HG03432 (cell line): Measurements from ENCODE around the gene PTPRB.
A peak's percentile ranks its signal among the peaks of the same experiment; 100 is the strongest.

Experiments used
- ATAC-seq: cut with Tn5 transposase; IDR thresholded peaks from one replicate; pipeline ENCODE4 v1.9.1; 2021; ENCODE audit warnings: mild to moderate bottlenecking, moderate library complexity; ENCODE audit not compliant: unreplicated experiment

PTPRB gene

GRCh38 chr12:70644861-70645260 lies 7.6 kb upstream of the PTPRB start:
- no peak for ATAC-seq

- no peak for ATAC-seq
Observed at GRCh38 chr12:70643939-70644338, 6.7 kb upstream of the PTPRB start.

- ATAC-seq = no peak
Observed at GRCh38 chr12:70641691-70642090, 4.5 kb upstream of the PTPRB start.

- ATAC-seq = no peak
Observed at GRCh38 chr12:70640901-70641300, 3.7 kb upstream of the PTPRB start.

DNA sequence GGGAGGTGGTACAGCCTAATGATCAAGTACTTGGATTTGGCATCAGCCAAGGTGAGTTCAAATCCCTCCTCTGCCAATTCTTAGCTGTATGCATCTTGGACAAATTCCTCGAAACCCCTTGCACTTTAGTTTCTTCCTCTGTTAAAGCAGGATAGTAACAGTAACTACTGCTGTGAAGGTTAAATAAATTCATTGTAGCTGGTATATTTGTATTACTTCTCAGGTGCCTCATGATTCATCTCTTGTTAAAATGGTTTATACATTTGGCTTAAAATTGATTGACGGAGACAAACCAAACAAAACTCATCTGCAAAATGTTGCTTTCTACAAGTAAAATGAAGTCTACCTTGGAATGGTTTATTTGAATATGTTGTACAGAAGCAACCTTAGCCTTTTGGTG lies 2.3 kb upstream of the PTPRB start:
- no peak for ATAC-seq

DNA sequence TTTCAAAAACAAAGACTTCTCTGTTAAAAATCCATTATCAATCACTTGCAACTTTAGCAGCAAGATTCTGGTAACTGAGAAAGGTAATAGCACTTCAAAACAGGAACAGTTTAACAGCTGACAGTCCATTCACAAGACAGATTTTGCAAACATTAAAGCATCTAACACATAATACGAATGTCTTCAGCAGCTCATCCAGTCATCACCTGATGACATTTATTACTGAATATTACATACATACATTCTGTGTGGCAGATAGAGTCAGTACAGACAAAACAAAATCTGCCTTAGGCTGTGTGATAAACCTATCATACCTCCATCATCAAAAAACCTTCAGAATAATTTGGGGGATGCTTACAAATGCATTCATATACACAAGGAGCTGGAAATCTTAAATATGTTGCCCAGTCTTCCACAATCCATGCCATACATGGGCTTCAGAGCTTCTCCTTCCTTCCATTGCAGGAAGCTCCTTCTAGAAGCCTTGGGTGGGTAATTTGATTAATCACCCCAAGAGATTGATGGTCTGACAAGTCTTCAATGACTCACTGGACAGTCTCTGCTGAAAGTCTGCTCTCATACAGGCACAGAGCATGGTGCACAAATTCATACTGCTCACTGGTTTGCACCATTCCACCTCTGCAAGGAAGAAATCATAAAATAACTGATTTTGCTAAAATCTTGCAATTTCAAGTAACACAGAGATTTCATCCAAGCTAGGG lies 1.6 kb upstream of the PTPRB start:
- no peak for ATAC-seq

DNA sequence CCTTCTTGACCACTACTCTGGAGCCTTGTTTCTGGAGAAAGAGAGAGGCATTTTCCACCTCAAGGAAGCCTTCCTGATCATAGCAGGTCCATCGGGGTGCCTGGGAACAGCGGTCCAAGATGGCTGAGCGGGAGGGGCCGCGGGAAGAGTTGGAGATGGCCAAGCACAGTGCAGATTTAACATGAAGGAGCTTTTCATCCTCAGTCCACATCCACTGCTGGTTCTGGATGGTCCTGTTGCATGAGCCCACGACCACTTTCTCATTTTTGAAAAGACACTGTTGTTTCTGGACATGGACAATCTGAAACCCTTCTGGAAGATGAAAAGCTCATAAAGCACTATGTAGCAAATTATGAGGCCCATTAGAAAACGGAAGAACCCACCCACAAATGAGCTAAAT lies 1.5 kb downstream of the PTPRB start:
- no peak for ATAC-seq

DNA sequence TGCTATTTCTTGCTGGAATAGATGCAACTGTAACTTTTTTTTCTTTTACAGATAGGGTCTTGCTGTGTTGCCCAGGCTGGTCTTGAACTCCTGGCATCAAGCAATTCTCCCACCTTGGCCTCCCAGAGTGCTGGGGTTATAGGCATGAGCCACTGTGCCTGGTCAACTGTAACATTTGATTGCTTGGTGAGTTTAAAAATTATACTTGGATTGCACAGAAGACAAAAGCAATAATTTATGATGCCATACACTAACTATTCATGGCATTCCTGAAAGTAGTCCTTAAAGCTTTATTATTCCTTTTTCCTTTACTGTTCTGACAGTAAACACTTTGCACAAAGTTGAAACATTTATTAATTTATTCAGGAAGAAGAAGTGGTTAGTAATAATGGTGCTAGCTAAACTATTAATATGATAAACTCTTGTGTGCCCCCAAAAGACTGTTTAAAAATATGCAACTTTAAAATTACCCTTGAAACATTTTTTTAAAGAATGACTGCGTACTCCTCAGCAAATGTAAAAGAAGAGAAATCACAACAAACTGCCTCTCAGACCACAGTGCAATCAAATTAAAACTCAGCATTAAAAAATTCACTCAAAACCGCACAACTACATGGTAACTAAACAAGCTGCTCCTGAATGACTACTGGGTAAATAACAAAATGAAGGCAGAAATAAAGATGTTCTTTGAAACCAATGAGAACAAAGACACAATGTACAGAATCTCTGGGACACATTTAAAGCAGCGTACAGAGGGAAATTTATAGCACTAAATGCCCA lies 8.3 kb downstream of the PTPRB start:
- no peak for ATAC-seq

GRCh38 chr12:70627677-70628076 lies 9.6 kb downstream of the PTPRB start:
- ATAC-seq = no peak

GRCh38 chr12:70626180-70626579 lies 11.0 kb downstream of the PTPRB start:
- no peak for ATAC-seq

DNA sequence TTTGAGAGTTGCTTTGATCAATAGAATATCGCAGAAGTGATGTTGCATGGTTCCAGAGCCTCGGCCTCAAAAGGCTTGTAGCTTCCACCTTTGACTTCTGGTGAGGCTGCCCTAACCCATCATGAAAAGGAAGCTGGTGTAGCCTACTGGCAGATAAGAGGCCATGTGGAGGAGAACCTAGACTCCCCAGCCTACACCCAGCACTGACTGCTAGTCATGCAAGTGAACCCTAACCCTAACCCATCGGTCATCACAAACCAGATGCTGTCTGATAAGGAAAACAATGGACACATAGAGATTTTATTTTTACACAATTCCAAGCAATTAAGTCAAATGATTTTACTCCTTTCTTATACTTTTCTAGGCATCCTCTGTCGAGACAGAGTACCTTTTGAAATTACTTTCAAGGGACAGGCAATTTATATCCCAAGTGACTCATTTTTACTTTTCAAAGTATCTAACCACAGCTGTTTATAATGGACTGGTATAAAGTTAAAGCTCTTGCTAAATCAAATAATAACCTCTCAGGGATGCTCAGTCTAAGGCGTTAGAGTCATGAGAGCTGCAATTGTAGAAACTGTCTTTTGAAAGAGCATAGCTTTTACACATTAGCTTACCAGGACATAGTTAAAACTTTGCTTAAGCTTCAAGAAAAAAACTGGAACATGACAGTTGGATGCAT lies 17.6 kb downstream of the PTPRB start:
- no peak for ATAC-seq

GRCh38 chr12:70618371-70618770 lies 18.9 kb downstream of the PTPRB start:
- ATAC-seq = no peak

DNA sequence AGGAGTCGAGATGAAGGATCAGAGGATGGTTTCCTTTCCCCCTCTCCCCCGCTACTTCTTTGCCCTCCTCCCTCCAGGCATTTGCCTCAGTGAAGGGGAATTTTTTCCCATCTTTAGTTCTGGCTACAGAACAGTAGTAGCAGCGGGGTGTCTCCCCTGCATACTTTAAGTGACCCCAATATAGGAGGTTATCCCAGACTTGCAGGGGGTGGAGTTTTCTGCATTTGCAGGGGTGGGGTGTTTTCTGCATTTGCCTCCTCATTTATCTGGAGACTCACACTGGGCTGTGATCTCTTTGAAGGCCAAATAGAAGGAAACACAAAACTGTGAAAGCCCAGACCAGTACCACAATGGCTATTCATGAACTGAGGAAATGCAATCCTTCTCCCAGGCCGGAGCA lies 19.8 kb downstream of the PTPRB start:
- ATAC-seq = no peak

- ATAC-seq = no peak
Observed at GRCh38 chr12:70615174-70615866, 21.9 kb downstream of the PTPRB start.

- ATAC-seq = peak; percentile 61
Observed at GRCh38 chr12:70609739-70610491, 27.3 kb downstream of the PTPRB start.

GRCh38 chr12:70609203-70609602 lies 28.0 kb downstream of the PTPRB start:
- ATAC-seq = no peak

GRCh38 chr12:70608184-70608583 lies 29.0 kb downstream of the PTPRB start:
- ATAC-seq = no peak

DNA sequence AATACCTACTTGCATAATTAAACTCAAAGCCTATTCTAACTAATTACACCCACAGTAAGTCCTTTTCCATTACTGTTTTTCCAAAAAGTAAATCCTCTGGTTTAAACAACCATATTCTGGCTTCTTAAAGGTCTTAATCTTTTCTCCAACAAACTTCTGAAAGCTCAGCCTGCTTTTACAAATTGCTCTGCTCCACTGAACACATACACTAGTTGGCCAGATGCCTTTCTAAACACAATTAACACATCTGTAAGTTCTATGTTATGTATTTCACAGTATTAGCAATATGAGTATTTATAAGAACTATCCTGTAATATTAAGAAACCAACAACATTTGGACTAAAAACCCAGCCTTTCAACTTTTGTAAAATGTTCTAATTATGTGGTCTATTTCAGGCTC lies 30.1 kb downstream of the PTPRB start:
- ATAC-seq = no peak

GRCh38 chr12:70605976-70606375 lies 31.3 kb downstream of the PTPRB start:
- no peak for ATAC-seq

DNA sequence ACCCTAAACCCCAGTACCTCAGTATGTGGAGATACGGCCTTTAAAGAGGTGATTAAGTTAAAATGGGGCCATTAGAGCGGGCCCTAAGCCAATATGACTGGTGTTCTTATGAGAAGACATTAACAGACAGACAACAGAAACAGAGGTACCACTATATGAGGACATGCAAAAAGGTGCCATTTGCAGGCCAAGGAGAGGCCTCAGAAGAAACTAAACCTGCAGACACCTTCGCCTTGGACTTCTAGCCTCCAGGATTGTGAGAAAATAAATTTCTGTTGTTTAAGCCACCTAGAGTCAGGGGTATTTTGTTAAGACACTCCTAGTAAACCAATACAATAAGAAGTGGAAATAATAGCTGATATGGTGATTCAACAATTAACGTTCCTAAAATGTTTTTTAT lies 32.6 kb downstream of the PTPRB start:
- no peak for ATAC-seq

GRCh38 chr12:70603044-70603443 lies 34.2 kb downstream of the PTPRB start:
- ATAC-seq = no peak
